Mucosa of descending colon (tissue), 3 donors: ENCODE results near the gene MTA3. TPM values are rescaled to one million over a fixed set of nuclear protein-coding genes. Genes with fewer than 3 reads are reported as not detected.

Experiments
- ATAC-seq: fragments of 200-7000 bp; cut with Tn5 transposase; one replicate; pipeline ENCODE4 v1.9.1; 2020; ENCODE audit warnings: mild to moderate bottlenecking, moderate library complexity
- DNase-seq, 3 donors: peaks; one replicate each; pipeline ENCODE4 v3.0.0-alpha.2; 2020
- H3K36me3 ChIP-seq: fragments of 200-600 bp; one replicate; pipeline ENCODE4 v1.8.0; 2021; ENCODE audit warnings: low read depth, mild to moderate bottlenecking
- H3K4me1 ChIP-seq: fragments of 200-600 bp; one replicate; pipeline ENCODE4 v1.8.0; 2021; ENCODE audit warnings: low read depth, mild to moderate bottlenecking
- H3K4me3 ChIP-seq: fragments of 200-600 bp; one replicate; pipeline ENCODE4 v1.8.0; 2021; ENCODE audit warnings: mild to moderate bottlenecking
- H3K9me3 ChIP-seq: fragments of 200-600 bp; one replicate; pipeline ENCODE4 v1.8.0; 2021; ENCODE audit warnings: mild to moderate bottlenecking
- intact Hi-C, 2 donors: fragments of 100-400 bp; cut with DNase I in 1 of 2; cut with micrococcal nuclease in 1 of 2; formaldehyde crosslinking; loops; one replicate each; pipeline versions ENCODE4 v1.11.0 to v1.11.1; 2022; cut with DNase I, micrococcal nuclease
- total RNA-seq, 3 donors: library from RNA; stranded (reverse); fragmentation: NEBNext Ultra II Directional in 2 of 3; extraction: Animal tissue kit (Norgen Biotek cat#: 25700) in 2 of 3; gene quantifications; one replicate each; pipeline versions ENCODE4 v1.2.1 to v1.2.4, GENCODE V29; 2021 to 2023
- TF ChIP-seq, protein P1 (sequence below): fragments of 200-600 bp; IDR thresholded peaks from one replicate; pipeline ENCODE4 v1.8.0; 2022; ENCODE audit warnings: antibody characterized with exemption, mild to moderate bottlenecking
- donor health status: DM: no; HTN: no; CAD: no; lungs with moderate emphysema.
- donor health status: DM: no; HTN: no; CAD: no.
- donor health status: DM: no; HTN: yes; CAD: no.

The MTA3 gene
- total RNA-seq, 3 donors from 2014 or later = 44.8 to 58.9 (median 52.8) TPM

DNA sequence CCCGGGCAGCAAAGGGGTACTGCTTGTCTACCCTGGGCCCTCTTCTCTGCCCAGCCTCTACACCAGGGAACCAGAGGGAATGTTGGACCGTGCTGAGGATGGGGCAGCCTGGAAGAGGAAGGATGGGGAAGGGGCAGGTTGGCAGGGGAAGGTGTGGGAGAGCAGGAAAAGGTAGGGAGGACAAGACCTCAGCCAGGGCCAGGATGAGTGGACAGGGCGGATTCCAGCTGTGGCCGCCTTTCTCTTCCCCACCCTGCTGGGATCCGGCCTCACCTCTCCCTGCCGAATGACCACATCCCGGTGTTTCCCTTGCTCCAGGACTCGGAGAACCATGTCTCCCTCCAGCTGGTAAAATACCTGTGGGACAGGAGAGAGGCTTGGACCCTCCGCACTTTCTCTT is 215.1 kb downstream of the MTA3 start:
- Histone ChIP-seq H3K4me3 (no peak overlapping the region), H3K36me3 (no peaks in the 10 kb centered on the region), H3K4me1 (no peaks in the 10 kb centered on the region), H3K9me3 (peaks cover 17% of the 10 kb centered on the region)
- DNase-seq (no peak), ATAC-seq (no peak)
- intact Hi-C loops = no loop called here
- TF ChIP-seq, protein P1, sequence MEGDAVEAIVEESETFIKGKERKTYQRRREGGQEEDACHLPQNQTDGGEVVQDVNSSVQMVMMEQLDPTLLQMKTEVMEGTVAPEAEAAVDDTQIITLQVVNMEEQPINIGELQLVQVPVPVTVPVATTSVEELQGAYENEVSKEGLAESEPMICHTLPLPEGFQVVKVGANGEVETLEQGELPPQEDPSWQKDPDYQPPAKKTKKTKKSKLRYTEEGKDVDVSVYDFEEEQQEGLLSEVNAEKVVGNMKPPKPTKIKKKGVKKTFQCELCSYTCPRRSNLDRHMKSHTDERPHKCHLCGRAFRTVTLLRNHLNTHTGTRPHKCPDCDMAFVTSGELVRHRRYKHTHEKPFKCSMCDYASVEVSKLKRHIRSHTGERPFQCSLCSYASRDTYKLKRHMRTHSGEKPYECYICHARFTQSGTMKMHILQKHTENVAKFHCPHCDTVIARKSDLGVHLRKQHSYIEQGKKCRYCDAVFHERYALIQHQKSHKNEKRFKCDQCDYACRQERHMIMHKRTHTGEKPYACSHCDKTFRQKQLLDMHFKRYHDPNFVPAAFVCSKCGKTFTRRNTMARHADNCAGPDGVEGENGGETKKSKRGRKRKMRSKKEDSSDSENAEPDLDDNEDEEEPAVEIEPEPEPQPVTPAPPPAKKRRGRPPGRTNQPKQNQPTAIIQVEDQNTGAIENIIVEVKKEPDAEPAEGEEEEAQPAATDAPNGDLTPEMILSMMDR = no peak

DNA sequence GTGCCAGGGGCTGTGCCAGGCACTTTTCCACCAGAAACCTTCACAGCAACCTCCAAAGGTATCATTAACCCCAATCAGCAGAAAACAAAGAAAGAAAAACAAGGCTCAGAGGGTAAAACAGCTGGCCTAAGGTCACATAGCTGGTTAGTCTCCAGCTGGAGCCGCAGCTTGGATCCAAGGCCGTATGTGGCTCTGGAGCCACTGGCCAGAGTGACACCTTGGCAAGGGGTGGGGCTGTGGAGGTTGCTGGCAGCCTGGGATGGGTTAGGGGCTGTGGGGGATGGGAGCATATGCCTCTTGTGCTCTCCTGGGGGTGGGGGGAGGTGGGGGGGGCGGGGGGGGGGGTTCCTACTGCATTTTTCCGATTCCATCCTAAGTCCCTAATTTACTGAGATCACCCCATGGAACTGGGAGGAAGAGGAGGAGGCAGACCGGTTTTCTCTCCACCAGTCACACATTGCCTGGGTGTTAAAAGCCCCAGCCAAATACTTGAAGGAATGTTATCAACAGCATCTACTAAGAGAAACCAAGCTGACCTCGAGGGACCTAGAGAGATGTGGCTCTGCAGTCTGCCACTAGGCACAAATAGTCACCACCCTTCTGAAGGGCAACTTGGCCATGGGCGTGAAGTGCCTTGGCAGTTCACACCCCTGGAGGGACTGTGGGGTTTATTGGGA is 215.9 kb downstream of the MTA3 start:
- intact Hi-C loops = no loop called here
- TF ChIP-seq, protein P1 = no peak
- Histone ChIP-seq H3K9me3 (peaks cover 10% of the 10 kb centered on the region), H3K4me3 (no peak overlapping the region), H3K36me3 (no peaks in the 10 kb centered on the region), H3K4me1 (no peaks in the 10 kb centered on the region)
- ATAC-seq = no peak
- DNase-seq = no peak

DNA sequence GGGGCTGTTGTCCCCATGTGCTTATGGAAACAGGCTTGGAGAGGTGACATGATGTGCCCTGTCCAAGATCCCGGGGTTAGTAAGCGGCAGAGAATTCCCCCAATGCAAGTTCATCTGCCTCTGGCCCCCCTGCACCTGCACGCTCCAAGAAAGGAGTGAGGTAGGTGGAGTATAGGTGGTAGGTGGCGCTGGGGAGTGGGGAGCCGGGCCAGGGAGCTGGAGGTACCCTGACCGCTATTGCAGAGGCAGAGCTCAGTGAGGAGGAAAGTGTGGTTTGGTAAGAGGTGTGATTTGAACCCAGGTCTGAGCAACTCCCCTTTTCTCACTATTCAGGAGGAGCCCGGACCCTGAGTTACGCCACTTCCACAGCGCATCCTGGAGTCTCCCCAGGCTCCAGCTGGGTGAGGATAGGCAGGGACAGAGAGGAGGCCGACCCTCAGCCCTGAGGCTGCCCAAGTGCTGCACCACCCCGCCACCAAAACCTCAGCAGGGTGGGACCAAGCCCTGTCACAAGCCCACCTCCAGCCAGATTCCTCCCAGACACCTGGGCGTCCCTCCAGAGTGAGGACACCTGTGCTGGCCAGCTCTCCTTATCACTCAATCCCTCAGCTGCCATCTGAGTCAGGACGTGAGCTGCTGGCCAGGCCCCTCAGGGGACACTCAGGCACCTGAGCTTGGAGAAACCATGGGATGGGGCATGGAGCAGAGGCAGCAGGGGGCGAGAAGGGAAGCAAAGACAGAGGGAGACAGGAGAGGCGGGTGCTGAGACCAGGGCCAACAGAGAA is 218.3 kb downstream of the MTA3 start:
- TF ChIP-seq, protein P1 = no peak
- DNase-seq = no peak
- ATAC-seq = no peak
- intact Hi-C loops = no loop called here
- no peak overlapping the region for H3K4me3 ChIP-seq
- no peaks in the 10 kb centered on the region for H3K9me3 ChIP-seq
- H3K36me3 ChIP-seq = no peaks in the 10 kb centered on the region
- H3K4me1 ChIP-seq = no peaks in the 10 kb centered on the region

DNA sequence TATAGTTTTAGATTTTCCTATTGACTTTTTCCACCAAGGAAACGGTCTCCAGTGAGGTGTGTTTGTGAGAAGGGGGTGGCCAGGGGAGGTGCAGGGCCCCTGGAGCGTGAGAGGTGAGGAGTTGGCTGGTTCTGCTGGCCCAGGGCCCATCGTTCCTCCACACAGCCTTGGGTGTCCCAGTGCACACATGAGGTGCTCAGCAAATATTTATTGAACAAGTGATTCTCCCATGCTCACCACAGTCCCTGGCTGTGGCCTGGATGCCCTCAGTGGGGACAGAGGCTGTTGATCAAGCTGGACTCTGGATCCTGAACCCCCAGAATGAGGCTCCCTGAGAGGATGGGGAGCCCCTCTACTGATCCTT is 219.0 kb downstream of the MTA3 start:
- no peaks in the 10 kb centered on the region for H3K36me3 ChIP-seq
- H3K4me1 ChIP-seq = no peaks in the 10 kb centered on the region
- no peak overlapping the region for H3K4me3 ChIP-seq
- TF ChIP-seq, protein P1 = no peak
- no peaks in the 10 kb centered on the region for H3K9me3 ChIP-seq
- intact Hi-C loops = no loop called here
- no peak for ATAC-seq
- no peak for DNase-seq

DNA sequence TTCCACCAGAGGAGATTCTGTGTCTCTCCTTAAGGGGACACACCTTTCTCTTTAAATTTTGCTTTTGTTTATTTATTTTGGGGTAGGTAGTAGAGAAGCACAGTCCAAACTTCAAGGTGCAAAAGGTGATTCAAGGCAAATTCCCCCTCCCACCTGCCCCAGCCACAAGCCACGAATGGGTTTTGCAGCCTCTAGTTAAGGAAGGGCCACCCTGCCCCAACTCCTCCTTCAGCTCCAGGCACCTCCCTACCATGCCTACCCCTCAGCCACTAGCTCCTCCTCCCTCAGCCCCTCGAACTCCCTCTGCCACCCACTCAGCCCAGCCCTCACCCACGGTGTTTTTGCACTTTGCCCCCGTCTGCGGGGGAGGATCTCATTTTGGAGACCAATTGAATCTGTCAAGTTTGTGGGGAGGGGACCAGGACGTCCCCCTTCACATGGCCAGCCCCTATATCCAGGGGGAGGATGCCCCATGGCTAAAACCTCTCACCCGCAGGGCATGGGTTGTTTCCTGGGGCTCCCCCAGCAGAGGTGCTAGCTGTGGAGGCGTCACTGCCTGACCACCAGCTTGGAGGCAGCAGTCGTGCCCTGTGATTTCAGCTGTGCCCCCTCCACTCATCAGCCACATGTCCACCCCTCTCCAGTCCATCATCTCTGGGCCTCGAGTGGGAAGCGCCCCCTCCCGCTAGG is 219.5 kb downstream of the MTA3 start:
- DNase-seq (no peak), ATAC-seq (no peak)
- Histone ChIP-seq H3K9me3 (no peaks in the 10 kb centered on the region), H3K4me3 (no peak overlapping the region), H3K36me3 (no peaks in the 10 kb centered on the region), H3K4me1 (no peaks in the 10 kb centered on the region)
- TF ChIP-seq, protein P1 = no peak
- intact Hi-C loops = no loop called here
